Activated effector memory CD4-positive, alpha-beta T cell treated with Interleukin-2 at 50 U/mL for 16 hours (primary cell): ENCODE measurements around the gene ZDHHC4.
A peak's percentile ranks its signal among the peaks of the same experiment; 100 is the strongest.

Experiments
- DNase-seq: peaks from one replicate; pipeline ENCODE4 v3.0.0-alpha.2; 2020

ZDHHC4 gene

DNA sequence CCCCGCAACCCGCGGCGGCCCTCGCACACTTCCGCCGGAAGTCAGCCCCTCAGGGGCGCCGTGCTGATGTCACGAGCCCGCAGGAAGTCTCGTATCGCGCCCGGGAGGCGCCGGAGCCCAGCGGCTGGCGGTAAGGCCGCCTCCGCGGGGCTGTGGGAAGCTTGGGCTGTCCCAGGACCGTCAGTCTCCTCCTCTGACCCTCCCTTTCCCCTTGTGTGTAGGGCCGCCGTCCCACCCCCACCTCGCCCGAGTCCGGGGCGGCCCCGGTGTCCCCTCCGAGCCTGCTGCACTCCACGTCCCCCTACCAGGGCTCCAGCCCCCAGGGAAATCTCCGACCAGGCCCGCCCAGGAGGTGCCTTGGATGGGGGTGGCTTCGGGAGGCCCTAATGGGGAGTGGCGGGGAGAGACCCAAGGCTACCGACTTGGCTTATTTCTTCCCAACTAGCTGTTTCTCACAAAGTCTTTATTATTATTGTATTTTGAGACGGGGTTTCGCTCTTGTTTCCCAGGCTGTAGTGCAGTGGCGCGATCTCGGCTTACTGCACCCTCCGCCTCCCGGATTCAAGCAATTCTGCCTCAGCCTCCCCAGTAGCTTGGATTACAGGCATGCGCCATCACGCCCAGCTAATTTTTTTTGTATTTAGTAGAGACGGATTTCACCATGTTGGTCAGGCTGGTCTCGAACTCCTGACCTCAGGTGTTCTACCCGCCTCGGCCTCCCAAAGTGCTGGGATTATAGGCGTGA, at the start of gene ZDHHC4:
ZDHHC4 (plus strand) TSS at position 86 of the 745 bp plus-strand sequence. CDS start 3,108 bp downstream, outside the sequence.
- peak; percentile 74 for DNase-seq

DNA sequence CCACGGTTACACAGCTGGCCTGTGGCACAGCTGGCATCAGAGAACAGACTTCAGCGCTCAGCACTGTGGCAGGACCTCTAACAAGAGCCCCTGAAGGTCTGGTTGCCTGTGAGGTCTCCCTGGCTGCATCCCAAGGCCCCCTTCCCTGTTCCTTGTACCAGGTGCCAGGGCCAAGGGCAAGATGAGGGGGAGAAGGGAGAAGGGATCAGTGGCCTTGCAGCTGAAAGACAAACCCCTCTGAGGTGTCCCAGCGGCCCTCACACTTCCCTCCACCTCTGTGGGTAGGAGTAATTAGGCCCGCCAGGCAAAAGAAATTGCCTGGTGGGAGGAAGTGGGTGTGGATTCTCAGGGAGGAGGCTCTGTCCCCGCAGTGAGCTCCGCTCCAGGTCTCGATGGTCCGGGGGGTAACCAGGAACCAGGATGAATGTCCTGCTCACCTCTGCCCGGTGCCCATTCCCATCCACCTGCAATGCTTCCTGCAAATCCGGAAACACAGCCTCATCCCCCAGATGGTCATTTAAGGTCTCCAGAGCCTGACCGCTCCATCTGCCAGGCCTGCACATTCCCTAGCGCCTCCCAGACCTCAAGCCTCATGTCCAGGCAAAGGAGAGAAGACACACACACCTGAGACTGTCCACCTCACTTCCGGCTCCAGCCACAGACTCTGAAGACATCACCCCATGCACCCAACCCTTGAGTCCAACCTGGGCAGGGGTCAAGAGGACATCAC, 48.7 kb upstream of the ZDHHC4 start:
- DNase-seq: no peak

DNA sequence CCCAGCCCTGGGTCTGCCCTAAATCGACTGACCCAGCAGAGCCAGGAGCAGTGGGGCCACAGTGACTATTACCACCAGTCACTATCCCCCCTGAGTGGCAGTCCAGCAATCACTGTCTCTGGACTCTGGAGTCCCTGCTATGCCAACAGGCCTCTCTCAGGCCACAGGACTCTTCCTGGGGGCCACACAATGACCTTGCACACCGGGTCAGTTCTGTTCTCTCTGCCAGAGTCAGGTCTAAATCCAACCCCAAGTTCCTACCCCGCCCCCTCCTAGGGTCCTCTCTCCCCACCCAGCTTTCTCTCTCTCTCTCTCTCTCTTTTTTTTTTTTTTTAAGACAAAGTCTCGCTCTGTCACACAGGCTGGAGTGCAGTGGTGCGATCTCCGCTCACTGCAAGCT, 47.6 kb upstream of the ZDHHC4 start:
- no peak for DNase-seq

DNA sequence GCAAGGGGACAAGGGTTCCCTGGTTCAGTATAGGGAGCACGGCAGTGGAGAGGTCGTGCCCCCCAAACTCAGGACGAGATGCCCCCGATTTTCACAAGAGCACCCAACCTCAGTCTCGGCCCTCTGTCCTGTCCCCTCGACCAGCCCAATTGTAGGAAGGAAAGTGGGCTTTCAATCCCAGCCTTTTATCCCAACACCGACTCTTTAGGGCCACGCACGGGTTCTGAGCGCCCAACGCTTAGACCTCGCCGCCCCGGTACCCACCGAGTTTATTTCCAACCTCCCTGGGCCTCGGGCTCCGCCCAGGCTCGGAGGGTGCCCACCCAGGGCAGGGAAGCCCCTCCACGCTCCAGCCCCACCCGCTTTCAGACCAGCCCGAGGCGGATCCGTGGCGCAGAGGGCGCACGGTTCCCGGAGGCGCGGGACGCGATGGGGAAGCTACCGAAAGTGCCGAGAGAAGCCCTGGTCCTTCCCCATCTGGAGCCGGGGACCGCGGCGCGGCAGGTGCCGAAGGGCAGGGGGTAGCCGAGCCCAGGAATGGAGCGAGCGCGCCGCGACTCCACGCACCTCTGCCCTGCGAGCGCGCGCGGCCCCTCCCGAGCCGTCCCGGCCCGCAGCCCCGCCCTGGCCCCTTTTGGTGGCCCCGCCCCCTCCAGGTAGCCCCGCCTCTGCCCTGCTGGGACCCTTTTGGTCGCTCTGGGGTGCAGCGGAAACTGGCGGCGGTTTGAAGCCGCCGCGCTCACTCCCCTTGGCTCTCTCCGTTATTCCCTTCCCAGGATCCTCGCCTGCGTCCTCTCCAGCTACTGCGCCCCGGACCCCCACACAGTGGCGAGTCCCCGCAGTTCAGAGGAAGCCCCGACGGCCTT, 46.4 kb upstream of the ZDHHC4 start:
- peak; percentile 32 for DNase-seq

DNA sequence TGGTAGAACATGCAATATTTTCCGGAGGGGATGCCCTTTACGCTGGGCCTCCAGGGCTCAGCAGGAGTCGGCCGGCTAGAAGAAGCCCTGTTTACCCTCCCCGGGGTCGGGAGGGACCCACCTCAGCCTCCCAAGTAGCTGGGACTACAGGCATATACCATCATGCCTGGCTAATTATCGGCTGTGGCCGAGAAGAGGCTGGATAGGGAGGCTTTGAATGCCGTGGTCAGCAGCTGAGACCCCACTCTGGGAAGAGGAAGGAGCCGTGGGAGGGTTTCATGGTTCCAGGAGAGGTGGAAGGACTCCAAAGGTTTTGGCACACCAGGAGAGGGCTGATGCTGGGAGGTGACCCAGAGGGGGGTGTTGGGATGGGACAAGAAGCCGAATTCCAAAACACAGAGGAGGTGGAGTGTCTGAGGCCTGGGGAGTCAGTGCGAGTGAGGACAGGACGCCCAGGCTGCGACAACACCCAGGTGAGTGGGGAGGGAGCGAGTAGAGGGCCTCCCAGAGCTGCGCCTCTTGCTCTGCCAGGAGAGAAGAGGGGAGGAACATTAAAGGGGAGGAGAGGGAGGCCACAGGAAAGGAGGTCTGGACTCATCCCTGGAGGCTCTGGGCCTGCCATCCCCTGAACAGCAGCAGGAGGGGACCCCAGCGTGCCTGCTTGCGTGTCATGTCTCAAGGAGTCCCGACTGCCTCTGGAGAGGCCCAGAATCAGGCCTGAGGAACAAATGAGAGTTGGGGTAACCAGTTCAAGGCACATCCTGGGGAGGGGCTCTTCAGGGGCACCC, 45.6 kb upstream of the ZDHHC4 start:
- no peak for DNase-seq

DNA sequence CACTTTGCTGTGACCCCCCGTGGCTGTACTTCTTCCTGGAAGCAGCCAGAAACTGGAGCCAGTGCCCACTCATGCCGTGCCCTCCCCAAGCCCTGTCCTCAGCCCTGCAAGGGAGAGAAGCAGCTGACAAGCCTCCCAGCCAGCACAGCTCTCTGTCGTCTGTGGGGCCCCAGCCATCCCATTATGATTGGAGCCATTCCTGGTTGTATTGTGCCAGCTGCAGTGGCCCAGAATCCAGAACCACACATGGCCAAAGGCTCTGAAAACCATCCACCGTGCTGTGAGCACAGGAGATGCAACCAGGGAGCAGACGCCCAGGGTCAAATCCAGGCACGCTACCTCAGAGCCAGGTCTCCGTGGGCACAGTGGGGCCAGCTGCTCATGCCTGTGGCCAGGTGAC, 44.7 kb upstream of the ZDHHC4 start:
- no peak for DNase-seq

DNA sequence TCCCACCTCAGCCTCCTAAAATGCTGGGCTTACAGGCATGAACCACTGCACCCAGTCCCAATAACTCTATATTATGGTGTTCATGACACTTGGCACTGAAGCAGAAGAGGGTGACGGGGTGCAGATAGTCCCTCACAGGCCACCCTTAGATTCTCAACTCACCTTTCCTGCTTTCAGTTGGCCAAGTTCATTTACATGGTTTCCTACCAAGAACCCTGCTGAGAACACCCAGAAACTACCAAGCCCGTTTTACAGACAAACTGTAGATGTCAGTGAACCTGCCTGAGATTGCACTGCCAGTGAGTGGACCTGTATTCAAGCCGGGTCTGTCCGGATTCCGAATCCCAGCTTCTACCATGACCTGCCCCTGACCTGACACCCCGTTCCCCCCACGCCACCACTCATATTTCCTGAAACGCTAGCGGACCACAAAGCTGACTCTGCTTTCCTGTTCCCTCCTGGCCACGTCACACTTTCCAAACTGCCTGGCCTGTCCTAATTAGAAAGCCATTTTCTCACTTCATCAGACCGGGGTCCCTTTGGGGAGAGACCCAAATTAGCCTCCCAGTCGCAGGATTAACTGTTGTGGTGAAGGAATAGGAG, 43.3 kb upstream of the ZDHHC4 start:
- no peak for DNase-seq

DNA sequence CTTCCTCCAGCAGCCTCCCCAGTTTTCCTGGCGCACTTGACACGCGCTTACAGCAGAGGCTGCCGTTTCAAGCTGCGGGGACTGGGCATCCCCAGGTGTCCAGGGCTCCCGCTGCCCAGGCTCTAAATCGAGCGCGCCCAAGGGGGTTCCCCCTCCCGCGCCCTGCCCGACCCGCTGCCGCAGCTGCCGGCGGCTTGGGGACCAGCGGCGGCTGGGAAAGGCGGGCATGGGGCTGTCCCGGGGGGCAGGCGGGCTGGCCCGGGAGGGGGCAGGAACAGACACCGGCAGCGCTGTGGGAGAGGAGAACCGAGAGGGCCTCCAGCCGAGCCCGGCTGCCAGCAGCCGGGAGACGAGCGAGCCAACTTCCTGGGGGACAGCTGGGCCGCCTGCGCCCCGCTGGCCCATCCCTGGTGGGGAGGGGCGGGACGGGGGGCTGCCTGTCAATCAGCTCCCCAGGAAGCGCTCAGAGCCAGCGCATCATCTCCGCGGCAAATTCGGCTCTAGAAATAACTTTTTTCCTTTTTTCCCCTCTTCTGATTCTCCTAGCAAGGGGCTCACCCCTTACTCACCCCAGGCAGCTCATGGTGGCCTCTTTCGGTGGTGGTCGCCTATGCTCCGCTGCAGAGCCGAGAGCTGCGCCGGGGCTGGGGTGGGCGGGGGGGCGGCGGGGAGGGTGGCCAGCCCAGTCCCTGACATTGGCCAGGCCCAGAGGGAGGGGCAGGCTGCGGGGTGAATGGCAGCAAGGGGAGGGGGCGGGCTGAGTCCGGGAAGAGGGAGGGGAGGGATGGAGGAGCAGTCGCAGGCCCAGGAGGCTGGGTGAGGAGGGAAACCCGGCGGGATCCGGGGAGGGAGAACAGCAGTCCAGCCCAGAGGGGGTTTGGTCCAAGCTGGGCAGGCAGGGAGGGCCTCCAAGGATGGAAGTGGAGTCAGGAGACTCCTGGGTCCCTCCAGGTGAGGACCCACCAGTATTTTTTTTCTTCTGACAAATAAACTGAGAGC, 40.7 kb upstream of the ZDHHC4 start:
- no peak for DNase-seq

DNA sequence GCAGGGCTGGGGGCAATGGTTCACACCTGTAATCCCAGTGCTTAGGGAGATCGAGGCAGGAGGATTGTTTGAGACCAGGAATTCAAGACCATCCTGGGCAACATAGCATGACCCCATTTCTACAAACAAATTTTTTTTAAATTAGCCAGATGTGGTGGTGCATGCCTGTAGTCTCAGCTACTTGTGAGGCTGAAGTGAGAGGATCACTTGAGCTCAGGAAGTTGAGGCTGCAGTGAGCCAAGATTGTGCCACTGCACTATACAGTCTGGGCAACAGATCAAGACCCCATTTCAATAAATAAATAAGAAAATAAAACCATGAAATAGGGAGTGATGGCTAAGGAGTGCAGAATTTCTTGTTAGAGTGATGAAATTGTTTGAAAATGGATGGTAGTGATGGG, 34.9 kb upstream of the ZDHHC4 start:
- DNase-seq: no peak

DNA sequence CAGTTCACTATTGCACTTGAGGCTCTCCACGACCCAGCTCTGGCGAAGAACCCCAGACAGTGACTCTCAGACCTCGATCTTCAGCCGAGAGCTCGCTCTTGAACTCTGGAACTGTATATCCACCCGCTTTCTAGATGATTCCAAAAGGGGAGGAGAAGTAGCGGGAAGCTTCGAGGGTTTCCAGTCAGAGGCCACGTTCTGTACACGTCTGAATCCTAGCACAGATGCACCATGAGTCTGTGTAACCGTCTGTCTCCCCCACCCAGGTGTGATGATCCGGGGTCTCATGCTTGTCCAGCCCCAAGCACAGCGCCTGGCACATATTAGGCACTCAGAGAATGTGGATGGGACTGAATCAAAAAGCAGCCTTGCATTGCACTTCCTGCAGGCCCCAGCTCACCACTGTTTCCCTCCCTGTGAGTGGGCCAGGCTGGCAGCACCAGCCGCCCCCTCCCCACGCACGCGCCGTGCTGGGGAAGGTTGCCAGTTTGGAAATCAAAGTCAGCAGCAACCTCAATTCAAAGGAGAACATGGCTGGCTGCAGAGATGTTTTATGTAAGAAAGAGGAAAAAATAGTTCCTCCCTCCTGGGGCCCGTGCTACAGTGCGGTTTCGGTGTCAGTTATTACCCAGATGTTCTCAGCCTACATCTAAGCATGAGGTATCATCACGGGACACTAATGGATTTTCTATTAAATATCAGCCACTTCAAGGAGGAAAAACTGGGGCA, 31.7 kb upstream of the ZDHHC4 start:
- DNase-seq: no peak

DNA sequence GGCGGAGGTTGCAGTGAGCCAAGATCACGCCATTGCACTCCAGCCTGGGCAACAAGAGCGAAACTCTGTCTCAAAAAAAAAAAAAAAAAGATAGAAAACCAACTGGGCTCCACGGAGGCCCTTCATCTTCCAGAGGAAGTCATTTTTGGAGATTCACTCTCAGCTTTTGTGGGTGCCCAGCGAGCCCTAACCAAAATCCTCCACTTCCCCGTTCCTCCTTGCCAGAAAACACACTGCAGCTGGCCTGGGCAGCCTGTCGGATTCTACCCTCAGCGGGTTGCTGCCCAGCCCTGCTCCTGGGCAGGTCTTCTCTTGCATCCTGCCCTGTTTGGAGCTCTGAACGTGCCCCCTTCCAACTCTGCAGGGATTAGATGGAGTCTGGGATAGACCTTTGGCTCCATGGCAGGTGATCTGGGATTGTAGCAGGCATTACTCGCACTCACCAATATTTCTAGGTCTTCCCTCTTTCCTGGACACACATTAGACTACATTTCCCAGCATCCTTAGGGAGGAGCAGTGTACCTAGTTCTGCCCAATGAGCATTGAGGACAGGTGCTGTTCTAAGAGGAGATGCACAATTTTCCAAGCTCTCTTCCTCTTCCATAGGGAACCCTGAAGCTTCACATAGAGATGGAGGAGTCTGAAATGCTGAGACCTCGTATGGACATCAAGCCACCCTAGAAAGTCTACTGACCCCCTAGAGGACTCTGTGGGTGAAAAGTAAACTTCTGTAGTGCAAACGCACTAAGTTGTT, 30.6 kb upstream of the ZDHHC4 start:
- DNase-seq: no peak

DNA sequence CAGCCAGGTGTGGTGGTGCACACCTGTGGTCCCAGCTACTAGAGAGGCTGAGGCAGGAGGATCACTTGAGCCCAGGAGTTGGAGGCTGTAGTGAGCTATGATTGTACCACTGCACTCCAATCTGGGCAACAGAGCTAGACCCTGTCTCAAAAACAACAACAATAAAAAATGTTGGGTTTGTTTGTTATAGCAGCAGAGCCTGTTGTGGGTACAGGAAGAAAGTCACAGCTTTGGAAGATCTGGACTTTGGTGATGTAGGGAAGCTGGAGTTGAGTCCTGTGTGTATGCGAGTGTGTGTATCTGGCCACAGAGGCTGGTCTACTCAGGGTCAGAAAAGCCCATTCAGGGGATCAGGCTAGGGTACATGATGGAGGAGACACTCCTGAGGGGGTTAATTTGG, 29.9 kb upstream of the ZDHHC4 start:
- no peak for DNase-seq

DNA sequence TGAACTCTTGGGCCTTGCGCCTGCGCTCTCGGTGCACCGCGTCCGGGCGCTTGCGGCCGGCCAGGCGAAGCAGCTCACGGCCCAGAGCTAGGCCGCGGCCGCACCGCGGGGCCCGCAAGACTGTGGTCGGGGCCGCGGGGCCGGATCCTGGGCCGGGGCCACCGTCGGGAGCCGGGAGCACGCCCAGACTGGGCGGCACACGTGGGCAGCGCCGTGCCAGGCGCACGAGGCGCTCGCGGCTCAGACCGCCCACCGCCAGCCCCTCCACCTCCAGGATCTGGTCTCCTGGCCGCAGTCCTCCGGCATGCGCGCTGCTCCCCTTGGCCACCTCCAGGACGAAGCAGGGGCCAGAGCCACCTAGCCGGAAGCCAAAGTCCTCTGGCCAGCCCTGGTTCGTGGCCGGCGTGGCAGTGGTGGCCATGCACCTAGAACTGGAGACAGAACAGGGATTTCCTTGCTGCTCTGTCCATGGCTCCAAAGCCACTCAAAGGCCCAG, 26.2 kb upstream of the ZDHHC4 start, which contains the start of gene GRID2IP:
GRID2IP (minus strand) TSS at position 446 of the 496 bp plus-strand sequence; CDS start at position 421, 25 bp downstream.
- DNase-seq: no peak

DNA sequence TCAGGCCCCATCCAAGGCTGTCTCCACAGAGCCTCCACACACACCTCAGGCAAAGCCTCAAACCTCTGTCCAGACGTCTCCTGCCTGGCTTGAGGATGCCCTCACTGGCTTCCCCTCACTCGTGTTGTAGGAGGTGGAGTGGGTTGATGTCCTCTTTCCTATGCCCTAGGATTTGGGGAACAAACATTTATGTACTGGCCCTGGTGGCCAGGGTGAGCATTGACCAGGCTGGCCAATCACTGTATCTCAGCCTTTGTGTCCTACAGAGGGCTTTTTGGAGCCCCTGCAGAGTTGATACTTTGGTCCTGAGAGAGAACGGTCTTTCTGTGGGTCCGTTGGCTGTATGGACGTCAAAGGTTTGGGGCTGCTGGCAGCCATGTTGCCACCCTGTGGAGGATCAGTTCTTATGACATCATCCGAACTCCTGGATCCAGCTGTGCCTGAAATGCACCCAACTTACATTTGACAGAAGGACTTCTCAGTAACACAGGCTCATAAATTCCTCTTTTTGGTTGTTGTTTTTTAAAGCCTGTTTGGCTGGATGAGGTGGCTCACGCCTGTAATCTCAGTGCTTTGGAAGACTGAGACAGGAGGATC, 23.7 kb upstream of the ZDHHC4 start:
- DNase-seq: no peak

DNA sequence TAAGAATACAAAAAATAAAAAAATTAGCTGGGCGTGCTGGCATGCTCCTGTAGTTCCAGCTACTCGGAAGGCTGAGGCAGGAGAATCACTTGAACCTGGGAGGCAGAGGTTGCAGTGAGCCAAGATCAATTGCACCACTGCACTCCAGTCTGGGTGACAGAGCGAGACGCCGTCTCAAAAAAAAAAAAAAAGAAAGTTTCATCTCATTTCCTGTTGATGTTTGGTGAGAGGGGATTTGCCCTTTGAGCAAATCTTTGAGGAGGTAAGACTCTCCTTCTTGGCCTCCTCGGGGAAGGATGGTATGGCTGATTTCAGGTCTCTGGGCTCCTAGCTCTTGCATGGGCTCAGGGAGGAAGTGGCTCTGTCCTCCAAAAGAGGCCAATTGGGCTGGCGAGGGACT, 22.4 kb upstream of the ZDHHC4 start:
- no peak for DNase-seq

DNA sequence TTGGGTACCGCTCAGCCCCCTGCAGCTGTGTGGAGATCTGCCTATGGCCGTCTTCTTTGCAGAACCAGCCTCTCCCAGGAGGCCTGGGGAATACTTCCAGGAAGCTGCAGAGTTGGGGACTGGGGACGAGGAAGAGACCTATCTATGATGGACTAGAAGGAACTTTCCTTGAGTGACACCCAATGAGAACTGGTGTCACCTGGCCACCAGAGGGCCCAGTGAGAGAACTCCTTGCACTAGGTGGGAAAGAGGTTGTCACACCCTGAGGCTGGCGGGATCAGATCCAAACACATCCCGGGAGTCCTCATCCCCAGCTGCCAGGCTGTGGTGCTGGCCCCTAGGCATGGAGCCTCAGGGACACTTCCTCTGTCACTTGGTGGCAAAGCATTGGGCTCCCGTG, 21.1 kb upstream of the ZDHHC4 start:
- no peak for DNase-seq

DNA sequence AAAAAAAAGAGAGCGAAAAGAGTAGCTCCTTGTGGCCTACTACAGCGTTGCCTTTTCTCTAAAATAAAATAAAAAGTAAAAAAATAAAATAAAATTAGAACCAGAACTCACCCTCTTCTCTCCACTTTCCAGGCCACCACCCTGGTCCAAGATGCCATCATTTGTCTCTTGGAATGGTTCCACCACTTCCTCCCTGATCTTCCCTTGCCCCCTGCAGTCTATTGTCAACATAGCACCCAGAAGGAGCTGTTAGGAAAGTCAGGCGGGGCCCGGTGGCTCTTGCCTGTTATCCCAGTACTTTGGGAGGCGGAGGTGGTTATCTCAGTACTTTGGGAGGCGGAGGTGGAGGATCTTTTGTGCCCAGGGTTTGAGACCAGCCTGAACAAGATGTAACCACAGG, 18.4 kb upstream of the ZDHHC4 start:
- no peak for DNase-seq

DNA sequence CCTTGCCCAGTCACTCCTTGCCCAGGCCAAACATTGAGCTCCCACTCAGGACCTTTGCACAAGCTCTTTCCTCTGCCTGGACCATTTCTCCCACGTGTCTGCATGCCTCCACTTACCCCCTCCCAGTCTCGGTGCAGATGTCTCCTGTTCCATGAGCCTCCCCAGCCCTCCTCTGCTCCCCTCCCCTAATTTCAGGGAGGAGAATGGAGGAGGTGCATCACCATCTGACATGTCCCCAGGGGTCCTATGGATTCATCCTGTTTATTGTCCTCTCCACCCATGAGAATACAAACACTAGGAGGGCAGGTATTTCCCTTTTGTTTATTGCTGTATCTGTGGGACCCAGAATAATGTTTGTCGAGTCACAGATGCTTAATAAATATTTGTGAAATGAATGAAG, 17.4 kb upstream of the ZDHHC4 start:
- DNase-seq: no peak

DNA sequence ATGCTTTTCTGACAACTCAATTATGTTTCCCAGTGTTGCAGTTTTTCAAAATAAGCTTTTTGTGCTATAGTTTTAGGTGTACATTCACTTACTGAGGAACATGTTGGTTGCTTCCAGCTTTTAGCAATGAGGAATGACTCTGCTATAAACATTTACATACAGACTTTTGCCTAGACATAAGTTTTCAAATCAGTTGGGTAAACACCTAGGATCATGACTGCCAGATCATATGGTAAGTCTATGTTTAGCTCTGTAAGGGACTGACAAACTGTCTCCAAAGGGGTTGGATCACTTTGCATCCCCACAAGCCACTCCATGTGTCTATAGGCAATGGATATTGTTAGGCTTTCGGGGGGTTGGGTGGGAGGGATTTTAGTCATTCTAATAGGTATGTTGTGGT, 15.1 kb upstream of the ZDHHC4 start:
- DNase-seq: no peak
